Hepatocyte (in vitro differentiated cells): ENCODE results near the gene PAK5. TPM values are rescaled to one million over a fixed set of nuclear protein-coding genes. Genes with fewer than 3 reads are reported as not detected.

Experiments
- DNase-seq: peaks from one replicate; pipeline ENCODE4 v3.0.0-alpha.2; 2016; ENCODE audit warnings: low spot score
- H2AFZ ChIP-seq: fragments of 200-600 bp; sonication (generic); 2 replicates; pipeline ENCODE4 v1.6.0; 2016; ENCODE audit warnings: antibody characterized with exemption, mild to moderate bottlenecking
- H3K27ac ChIP-seq: fragments of 200-600 bp; sonication (generic); 2 replicates; pipeline ENCODE4 v1.5.1; 2016; ENCODE audit warnings: mild to moderate bottlenecking
- H3K27me3 ChIP-seq: fragments of 200-600 bp; sonication (generic); 2 replicates; pipeline ENCODE4 v1.6.1; 2016
- H3K36me3 ChIP-seq: fragments of 200-600 bp; sonication (generic); replicated peaks from 2 replicates; pipeline ENCODE4 v1.5.1; 2016; ENCODE audit warnings: low read depth; ENCODE audit not compliant: insufficient read depth
- H3K4me1 ChIP-seq: fragments of 200-600 bp; sonication (generic); 2 replicates; pipeline ENCODE4 v1.5.1; 2016; ENCODE audit warnings: mild to moderate bottlenecking, moderate library complexity; ENCODE audit not compliant: insufficient read depth
- H3K4me2 ChIP-seq: fragments of 200-600 bp; sonication (generic); 2 replicates; pipeline ENCODE4 v1.6.0; 2016
- H3K4me3 ChIP-seq: fragments of 200-600 bp; sonication (generic); 2 replicates; pipeline ENCODE4 v1.5.1; 2016; ENCODE audit warnings: mild to moderate bottlenecking
- H3K79me2 ChIP-seq: fragments of 200-600 bp; sonication (generic); 2 replicates; pipeline ENCODE4 v1.6.0; 2017; ENCODE audit warnings: mild to moderate bottlenecking
- H3K9me2 ChIP-seq: fragments of 200-600 bp; sonication (generic); replicated peaks from 2 replicates; pipeline ENCODE4 v1.6.0; 2017; ENCODE audit warnings: mild to moderate bottlenecking; ENCODE audit not compliant: insufficient read depth
- H3K9me3 ChIP-seq: fragments of 200-600 bp; sonication (generic); 2 replicates; pipeline ENCODE4 v1.5.1; 2016; ENCODE audit warnings: low read depth, mild to moderate bottlenecking
- H4K20me1 ChIP-seq: fragments of 200-600 bp; sonication (generic); 2 replicates; pipeline ENCODE4 v1.6.0; 2016; ENCODE audit warnings: mild to moderate bottlenecking; ENCODE audit not compliant: insufficient read depth, poor library complexity, severe bottlenecking
- EZH2 ChIP-seq: fragments of 200-600 bp; sonication (generic); IDR thresholded peaks from 2 replicates; pipeline ENCODE4 v1.6.1; 2016; ENCODE audit warnings: antibody characterized with exemption, mild to moderate bottlenecking, borderline replicate concordance
- EZH2phosphoT487 ChIP-seq: fragments of 200-600 bp; sonication (generic); IDR thresholded peaks from one replicate; pipeline ENCODE4 v1.6.1; 2018; ENCODE audit warnings: antibody characterized with exemption, mild to moderate bottlenecking, low read depth, moderate library complexity; ENCODE audit not compliant: unreplicated experiment, severe bottlenecking
- WGBS: methylation state at CpG from one replicate; pipeline ENCODE4 v1.1.6; 2016; ENCODE audit warnings: low lambda C conversion rate; ENCODE audit errors: missing lambda C conversion rate; 5-methylcytosine and 5-hydroxymethylcytosine counted together
- polyA plus RNA-seq: library from polyadenylated mRNA; unstranded; fragments of >200 nt; fragmentation: Nextera tagmentation; extraction: Ambion mirVana; gene quantifications from 2 replicates; pipeline ENCODE4 v1.2.1, GENCODE V29; 2016
- total RNA-seq: library from RNA; depleted of rRNA; stranded (reverse); fragments of >200 nt; gene quantifications from 2 replicates; pipeline ENCODE4 v1.2.3, GENCODE V29; 2014
- TF ChIP-seq, protein P1 (sequence below): fragments of 200-600 bp; sonication (generic); IDR thresholded peaks from 2 replicates; pipeline ENCODE4 v1.5.1; 2016; ENCODE audit warnings: antibody characterized with exemption, mild to moderate bottlenecking; ENCODE audit not compliant: poor library complexity

PAK5 gene
- total and polyA plus RNA-seq, 2 experiments from 2014 or later = 0.56 to 0.97 TPM

DNA sequence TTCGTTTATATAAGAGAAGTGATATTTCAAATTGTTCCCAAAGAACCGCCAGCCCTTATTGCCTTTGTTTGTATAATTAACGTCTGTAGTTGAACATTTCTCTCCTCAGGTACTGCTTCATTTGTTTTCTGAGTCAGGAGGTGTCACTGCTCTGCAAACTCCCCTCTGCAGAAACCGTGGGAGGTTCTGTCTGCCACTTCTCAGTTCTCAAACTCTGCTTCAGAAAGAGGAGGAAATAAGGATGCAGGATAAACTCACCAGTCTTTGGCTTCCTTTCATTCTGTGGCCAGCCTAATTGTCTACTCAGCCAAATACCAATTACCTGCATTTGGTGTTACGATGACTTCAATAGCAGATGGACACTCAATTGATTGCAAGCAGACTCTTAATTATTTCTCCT is 149.8 kb downstream of the PAK5 start:
- no peak for DNase-seq

DNA sequence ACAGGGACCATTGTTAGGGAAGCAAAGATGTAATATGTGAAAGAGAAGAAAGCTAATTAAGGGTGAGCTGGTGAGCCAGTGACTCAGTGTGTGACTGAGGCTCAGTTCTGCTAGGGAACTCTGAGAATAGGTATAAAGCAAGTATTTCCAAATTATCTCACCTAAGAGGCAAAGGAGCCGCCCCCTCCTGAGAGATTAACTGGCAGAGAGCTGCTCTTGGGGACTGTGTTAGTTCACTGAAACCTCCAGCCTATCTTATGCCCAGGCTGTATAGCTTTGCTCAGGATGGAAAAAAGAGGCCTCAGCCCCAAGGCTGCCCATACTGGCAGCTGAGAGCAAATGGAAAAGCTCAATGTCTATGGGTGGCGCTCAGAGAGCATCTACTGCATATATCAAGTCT is 152.0 kb downstream of the PAK5 start:
- DNase-seq = no peak
- Histone ChIP-seq H3K36me3 (no peaks in the 10 kb centered on the region), H3K4me2 (no peak overlapping the region), H2AFZ (no peak overlapping the region), H3K4me3 (no peak overlapping the region), H3K79me2 (no peaks in the 10 kb centered on the region), H3K4me1 (no peaks in the 10 kb centered on the region), H3K27ac (no peak overlapping the region), H3K9me3 (no peaks in the 10 kb centered on the region), H4K20me1 (no peaks in the 10 kb centered on the region), H3K27me3 (no peaks in the 10 kb centered on the region), H3K9me2 (no peaks in the 10 kb centered on the region)
- TF ChIP-seq, protein P1, sequence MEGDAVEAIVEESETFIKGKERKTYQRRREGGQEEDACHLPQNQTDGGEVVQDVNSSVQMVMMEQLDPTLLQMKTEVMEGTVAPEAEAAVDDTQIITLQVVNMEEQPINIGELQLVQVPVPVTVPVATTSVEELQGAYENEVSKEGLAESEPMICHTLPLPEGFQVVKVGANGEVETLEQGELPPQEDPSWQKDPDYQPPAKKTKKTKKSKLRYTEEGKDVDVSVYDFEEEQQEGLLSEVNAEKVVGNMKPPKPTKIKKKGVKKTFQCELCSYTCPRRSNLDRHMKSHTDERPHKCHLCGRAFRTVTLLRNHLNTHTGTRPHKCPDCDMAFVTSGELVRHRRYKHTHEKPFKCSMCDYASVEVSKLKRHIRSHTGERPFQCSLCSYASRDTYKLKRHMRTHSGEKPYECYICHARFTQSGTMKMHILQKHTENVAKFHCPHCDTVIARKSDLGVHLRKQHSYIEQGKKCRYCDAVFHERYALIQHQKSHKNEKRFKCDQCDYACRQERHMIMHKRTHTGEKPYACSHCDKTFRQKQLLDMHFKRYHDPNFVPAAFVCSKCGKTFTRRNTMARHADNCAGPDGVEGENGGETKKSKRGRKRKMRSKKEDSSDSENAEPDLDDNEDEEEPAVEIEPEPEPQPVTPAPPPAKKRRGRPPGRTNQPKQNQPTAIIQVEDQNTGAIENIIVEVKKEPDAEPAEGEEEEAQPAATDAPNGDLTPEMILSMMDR = no peak
- TF ChIP-seq EZH2 (no peak), EZH2phosphoT487 (no peak)
- 96% methylated on average over 2 of the region's 2 CpGs for WGBS

More for the DNA sequence above, 149.8 kb downstream of the PAK5 start:
- H2AFZ ChIP-seq = no peak overlapping the region
- H3K4me2 ChIP-seq = no peak overlapping the region
- no peaks in the 10 kb centered on the region for H3K9me2 ChIP-seq
- H3K9me3 ChIP-seq = no peaks in the 10 kb centered on the region
- H4K20me1 ChIP-seq = no peaks in the 10 kb centered on the region
- no peaks in the 10 kb centered on the region for H3K4me1 ChIP-seq
- 45% methylated on average over 5 of the region's 5 CpGs for WGBS
- H3K36me3 ChIP-seq = no peaks in the 10 kb centered on the region
- TF ChIP-seq EZH2 = no peak
- TF ChIP-seq, protein P1 = no peak
- no peak for TF ChIP-seq EZH2phosphoT487
- H3K27me3 ChIP-seq = no peaks in the 10 kb centered on the region
- H3K27ac ChIP-seq = no peak overlapping the region
- H3K4me3 ChIP-seq = no peak overlapping the region
- H3K79me2 ChIP-seq = no peaks in the 10 kb centered on the region

DNA sequence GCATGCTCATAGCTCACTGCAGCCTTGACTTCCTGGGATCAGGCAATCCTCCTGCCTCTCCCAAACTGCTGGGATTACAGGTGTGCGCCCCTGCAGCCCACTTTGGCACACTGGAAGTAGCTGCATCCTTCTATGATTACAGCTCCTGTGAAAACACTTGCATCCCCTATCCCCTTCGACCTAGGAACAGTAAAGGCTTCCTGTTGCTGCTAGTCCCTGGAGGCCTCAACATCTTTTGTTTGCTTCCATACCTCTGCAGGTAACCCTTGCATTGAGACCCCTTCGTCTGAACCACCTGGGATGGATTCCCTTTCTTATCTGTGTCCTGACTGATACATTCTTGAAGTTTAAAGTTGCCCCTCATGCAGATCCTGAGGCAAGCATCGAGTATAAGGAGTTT is 152.4 kb downstream of the PAK5 start:
- Histone ChIP-seq H3K79me2 (no peaks in the 10 kb centered on the region), H3K9me2 (no peaks in the 10 kb centered on the region), H3K4me3 (no peak overlapping the region), H3K9me3 (no peaks in the 10 kb centered on the region), H2AFZ (no peak overlapping the region), H4K20me1 (no peaks in the 10 kb centered on the region), H3K36me3 (no peaks in the 10 kb centered on the region), H3K27me3 (no peaks in the 10 kb centered on the region), H3K4me1 (no peaks in the 10 kb centered on the region), H3K27ac (no peak overlapping the region), H3K4me2 (no peak overlapping the region)
- TF ChIP-seq EZH2 = no peak
- TF ChIP-seq, protein P1 = no peak
- no peak for TF ChIP-seq EZH2phosphoT487
- 46% methylated on average over 4 of the region's 4 CpGs for WGBS
- DNase-seq = no peak

DNA sequence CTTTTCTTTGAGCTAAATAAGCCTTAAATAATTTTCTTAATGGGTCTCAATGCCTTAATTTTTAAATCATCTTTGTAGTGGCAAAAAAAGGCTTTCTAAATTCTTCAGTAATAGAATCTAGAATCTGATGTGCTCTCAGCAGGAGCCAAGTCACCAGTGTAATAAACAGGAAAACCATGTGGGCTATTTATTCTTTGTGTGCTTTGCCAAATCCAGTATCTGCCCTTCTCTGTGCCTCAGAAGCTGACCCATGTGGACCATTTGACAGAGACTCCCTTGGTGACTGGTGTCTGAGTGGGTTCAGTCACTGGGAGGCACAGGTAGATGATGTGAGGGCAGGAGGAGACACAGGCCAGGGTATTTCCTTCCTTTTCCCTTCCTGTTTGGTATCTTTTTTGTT is 152.9 kb downstream of the PAK5 start:
- no peak for DNase-seq
- Histone ChIP-seq H3K4me1 (no peaks in the 10 kb centered on the region), H3K79me2 (no peaks in the 10 kb centered on the region), H3K36me3 (no peaks in the 10 kb centered on the region), H3K4me3 (no peak overlapping the region), H3K9me3 (no peaks in the 10 kb centered on the region), H3K4me2 (no peak overlapping the region), H3K27ac (no peak overlapping the region), H2AFZ (no peak overlapping the region), H3K9me2 (no peaks in the 10 kb centered on the region), H3K27me3 (no peaks in the 10 kb centered on the region), H4K20me1 (no peaks in the 10 kb centered on the region)
- TF ChIP-seq, protein P1 = no peak
- TF ChIP-seq EZH2 (no peak), EZH2phosphoT487 (no peak)
